ENCODE data around the gene FLRT2. TPM values are rescaled to one million over a fixed set of nuclear protein-coding genes. Genes with fewer than 3 reads are reported as not detected.

The FLRT2 gene
- total and polyA plus RNA-seq, 9 of the 15 experiments (the other 6 are each of a cell fraction or from before 2014, with no cell fraction given), result 0.02 TPM; not detected in 8

- TF ChIP-seq CHD7 (IDR thresholded peaks at IDR 0.05; ENCODE audit: low read depth, low read length) (no peak), ELF4 (CRISPR knock-in tag; IDR thresholded peaks at IDR 0.05) (no peak), MCM7 (IDR thresholded peaks at IDR 0.05) (no peak), ZNF449 (CRISPR knock-in tag; IDR thresholded peaks at IDR 0.05) (no peak)
Observed at GRCh38 chr14:85523624-85524023, 6.3 kb upstream of the FLRT2 start (continued).

Measured in K562 (cell line).